ENCODE results near the gene HSD11B2. TPM values are rescaled to one million over a fixed set of nuclear protein-coding genes. Genes with fewer than 3 reads are reported as not detected.

Gene HSD11B2
- total and polyA plus RNA-seq, 2 of the 8 experiments (the other 6 are each of a cell fraction or from before 2014, with no cell fraction given), result 28.7 to 32.9 TPM

DNA sequence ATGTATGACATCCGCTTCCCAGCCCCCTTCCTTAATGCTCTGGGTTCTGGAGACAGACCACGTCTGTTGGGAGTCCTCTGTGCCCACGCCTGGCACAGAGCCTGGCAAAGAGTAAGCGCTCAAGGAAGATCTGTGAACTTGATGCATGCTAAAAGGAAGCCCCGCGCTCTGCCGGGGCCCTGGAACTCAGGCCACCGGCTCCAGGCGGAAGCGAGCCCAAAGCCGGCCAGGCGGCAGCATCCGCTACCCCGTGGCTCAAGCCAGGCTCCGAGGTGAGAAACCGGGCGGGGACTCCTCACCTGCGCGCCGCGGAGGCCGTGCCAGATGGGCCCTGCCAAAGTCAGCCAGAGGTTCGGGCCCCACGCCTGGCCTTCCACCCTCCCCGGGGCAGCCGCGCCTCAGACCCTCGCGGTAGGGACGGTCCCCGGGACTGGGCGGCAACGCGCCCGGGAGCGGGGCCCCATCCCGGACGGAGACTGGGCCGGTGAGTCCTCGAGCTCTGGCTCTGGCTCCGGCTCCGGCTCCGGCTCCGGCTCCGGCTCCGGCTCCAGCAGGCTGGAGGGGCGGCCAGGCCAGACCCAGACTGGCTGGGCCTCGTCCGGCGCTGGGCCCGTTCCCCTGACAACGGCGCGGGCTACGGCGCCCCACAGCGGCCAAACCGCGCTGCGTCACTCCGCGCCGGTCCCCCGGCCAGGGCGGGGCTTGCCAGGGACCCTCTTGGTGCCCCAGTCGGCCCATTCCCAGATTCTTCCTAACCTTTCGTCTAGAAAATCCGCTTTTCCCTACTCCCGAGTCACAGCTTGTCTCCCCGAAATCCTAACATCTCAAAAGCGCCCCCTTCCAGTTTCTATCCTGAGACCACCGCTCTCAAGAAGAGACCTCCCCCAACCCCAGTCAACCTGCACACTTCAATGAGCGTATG lies 14.8 kb upstream of the HSD11B2 start, which contains the start of gene ZDHHC1 (continued):
- TF ChIP-seq SAP30 (IDR thresholded peaks at IDR 0.05; ENCODE audit: insufficient read depth, insufficient replicate concordance, low read length) (no peak), TBP (IDR thresholded peaks at IDR 0.05; ENCODE audit: low read depth, low read length) (no peak; the same call in 1 of the 2 replicates), YY1 (IDR thresholded peaks at IDR 0.05; ENCODE audit: low read depth, low read length) (no peak), SIRT6 (IDR thresholded peaks at IDR 0.05; ENCODE audit: low read length) (no peak), PHF8 (conservative IDR thresholded peaks at IDR 0.05; ENCODE audit: low read depth, low read length) (peak; percentile 47; the same call in 1 of the 2 replicates), KDM4A (IDR thresholded peaks at IDR 0.05; ENCODE audit: low read depth, low read length, severe bottlenecking) (peak; percentile 79), BRCA1 (IDR thresholded peaks at IDR 0.05; ENCODE audit: low read depth, low read length) (no peak), TAF7 (optimal IDR thresholded peaks at IDR 0.05; ENCODE audit: borderline replicate concordance, low read depth, low read length) (peak; percentile 28), POLR2A (IDR thresholded peaks at IDR 0.05; ENCODE audit: control extremely low read depth in 1 of 2, low read depth in 2 of 2, low read length in 2 of 2) (peak in 1 of 2 experiments; percentile 37; a peak in 1 of 3 replicates), SP4 (IDR thresholded peaks at IDR 0.05; ENCODE audit: low read length) (no peak)
- TF ChIP-seq, protein P1, sequence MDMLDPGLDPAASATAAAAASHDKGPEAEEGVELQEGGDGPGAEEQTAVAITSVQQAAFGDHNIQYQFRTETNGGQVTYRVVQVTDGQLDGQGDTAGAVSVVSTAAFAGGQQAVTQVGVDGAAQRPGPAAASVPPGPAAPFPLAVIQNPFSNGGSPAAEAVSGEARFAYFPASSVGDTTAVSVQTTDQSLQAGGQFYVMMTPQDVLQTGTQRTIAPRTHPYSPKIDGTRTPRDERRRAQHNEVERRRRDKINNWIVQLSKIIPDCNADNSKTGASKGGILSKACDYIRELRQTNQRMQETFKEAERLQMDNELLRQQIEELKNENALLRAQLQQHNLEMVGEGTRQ (IDR thresholded peaks at IDR 0.05; ENCODE audit: low read length), result no peak
